HG03045 (cell line): ENCODE measurements around the gene PCSK9.
"Not testable (repeated sequence)": the region's sequence is repeated elsewhere in the genome, so short reads cannot be mapped to it uniquely, and the experiment has no call there.

Experiments
- ATAC-seq: cut with Tn5 transposase; IDR thresholded peaks from one replicate; pipeline ENCODE4 v1.9.1; 2021; ENCODE audit warnings: mild to moderate bottlenecking, moderate library complexity; ENCODE audit not compliant: unreplicated experiment

Gene PCSK9

DNA sequence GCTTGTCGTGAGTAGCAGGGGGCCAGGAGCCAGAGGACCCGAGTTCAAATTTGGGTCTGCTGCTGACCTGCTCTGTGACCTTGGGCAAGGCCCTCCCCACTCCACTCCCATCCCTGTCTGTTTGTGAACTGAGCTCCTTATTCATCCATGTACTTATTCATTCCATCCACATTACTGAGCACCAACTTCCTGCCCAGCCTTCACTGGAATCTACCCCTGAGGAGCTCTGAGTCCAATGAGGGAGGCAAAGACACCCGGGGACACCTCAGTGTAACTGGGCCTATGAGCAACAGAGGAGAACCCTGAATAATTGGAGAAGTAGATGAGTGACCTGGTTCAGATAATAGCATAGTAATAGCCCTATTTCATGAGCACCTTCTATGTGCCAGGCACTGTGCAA lies 31.7 kb upstream of the PCSK9 start:
- no peak for ATAC-seq

DNA sequence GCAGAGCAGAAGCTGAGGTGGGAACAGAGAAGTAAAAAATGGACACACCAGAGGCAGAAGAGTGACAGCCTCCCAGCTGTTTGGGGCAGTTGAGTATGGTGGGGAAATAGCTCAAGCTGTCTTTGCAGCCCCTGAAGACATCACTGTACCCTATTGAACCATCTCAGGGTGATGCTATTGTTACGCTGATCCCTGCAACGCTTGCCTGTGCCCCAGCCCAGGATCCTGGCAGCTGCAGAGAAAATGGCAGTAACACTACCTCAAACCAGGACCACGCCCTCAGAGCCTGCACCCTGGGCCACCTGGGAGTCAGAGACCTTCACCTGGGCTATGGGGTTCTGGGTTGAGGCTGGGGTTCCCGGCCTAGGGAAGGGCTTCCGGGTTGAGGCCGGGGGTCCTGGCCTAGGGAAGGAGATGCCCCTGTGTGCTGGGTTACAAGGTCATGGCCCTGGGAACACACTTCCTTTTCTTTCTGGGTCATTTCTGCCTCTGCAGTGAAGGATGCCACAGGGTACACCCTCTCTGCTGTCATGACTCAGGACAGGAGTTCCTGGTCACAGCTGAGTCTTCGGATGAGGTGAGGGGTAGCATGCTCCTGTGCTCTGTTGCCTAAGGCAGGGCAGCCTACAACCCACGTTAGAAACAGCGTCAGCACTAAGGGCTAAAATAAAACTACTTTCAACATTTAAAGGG lies 29.0 kb upstream of the PCSK9 start:
- ATAC-seq, result no peak

GRCh38 chr1:55010887-55011217 lies 28.5 kb upstream of the PCSK9 start:
- no peak for ATAC-seq

- no peak for ATAC-seq
Observed at GRCh38 chr1:55012661-55013060, 26.7 kb upstream of the PCSK9 start.

DNA sequence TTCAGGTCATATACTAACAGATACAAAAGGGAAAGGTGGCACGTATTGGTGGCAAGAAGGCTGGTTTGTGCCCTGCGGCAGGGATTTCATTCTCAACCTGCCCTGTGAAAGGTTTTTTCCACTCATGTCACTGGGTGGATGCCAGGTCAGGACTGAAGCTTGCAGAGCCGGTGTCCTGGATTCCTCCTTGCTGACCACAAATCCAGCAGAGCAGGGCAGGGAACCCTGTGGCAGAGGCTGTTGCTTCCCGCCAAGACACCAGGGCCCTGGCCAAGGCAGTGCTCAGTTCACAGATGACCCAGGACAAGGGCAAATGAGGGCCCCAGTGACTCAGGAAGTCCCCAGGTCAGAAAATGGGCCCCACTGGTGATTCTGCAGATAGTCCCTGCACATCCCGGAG lies 24.2 kb upstream of the PCSK9 start:
- no peak for ATAC-seq

GRCh38 chr1:55015731-55016620 lies 23.4 kb upstream of the PCSK9 start:
- no peak for ATAC-seq

DNA sequence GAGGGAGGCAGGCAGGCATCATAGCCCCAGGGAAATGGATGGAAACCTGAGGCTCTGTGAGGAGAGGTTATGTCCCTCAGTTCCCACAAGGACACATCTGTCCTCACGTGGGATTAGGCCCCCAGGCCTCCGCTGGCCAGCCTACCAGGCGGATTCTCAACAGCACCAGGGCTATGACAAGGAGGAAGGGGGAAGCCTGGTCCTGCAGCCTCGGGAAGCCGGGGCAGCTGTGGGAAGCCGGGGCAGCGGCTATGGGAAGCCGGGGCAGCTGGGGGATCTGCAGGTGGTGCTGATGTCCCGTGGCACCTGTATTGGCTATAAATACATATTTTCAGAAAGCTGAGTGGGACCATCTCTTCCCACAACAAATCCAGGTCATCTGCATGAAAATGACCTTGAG lies 21.0 kb upstream of the PCSK9 start:
- no peak for ATAC-seq

DNA sequence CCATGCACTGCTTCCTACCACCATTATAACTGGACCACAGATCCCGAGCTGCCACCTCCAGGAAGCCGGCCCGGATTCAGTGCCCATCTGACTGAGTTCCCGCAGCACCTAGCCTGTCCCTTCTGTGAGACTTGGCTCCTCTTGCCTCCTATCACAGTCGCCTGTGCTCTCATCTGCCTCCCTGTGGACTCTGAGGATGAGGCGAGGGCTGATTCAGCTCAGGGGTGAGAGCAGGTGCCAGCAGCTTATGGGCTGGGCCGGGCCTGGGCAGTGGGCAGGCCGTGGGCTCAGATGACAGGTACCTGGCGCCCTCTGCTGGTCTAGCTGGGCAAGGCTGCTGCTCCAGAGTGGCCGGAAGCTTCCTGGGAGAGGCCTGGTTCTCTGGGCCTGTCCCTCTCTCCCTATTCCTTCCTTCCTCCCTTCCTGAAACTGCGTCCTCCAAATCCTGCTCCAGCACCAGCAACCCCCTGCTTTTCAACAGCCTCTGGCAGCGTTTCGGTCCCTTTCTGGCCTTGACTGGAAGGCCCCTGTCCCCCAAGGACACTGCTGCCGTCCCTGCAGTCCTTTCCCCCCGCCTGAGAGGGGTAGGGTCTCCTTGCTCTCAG lies 17.3 kb upstream of the PCSK9 start:
- peak; percentile 74 for ATAC-seq

DNA sequence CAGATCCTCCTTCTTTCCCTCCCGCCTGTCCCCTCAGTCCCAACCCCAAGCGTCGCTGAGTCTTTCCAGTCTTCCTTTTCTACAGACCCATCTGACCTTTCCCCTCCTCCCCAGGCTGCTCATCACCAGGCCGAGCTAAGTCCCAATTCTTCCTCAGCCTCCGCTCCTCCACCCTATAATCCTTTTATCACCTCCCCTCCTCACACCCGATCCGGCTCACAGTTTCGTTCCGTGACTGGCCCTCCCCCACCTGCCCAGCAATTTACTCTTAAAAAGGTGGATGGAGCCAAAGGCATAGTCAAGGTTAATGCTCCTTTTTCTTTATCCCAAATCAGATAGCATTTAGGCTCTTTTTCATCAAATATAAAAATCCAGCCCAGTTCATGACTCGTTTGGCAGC lies 15.2 kb upstream of the PCSK9 start:
- ATAC-seq, result not testable (repeated sequence)

GRCh38 chr1:55026682-55027081 lies 12.7 kb upstream of the PCSK9 start:
- not testable (repeated sequence) for ATAC-seq

GRCh38 chr1:55031098-55031497 lies 8.2 kb upstream of the PCSK9 start:
- not testable (repeated sequence) for ATAC-seq

DNA sequence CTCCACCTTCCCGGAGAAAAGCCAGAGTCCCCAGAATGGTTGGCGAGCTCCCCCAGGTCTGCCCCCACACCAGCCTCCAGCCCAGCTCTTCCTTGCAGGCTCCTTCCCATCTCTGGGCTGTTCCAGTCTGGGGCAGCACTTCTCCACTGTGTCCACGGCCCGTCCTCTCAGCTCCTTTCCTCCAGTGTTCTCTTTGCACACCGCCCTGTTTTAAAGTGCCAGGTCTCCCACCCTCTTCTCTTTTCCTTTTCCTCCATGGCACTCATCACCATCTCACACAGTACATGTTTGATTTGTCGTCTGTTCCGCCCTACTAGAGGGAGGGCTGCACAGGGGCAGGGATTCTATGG lies 6.1 kb upstream of the PCSK9 start:
- ATAC-seq, result no peak

DNA sequence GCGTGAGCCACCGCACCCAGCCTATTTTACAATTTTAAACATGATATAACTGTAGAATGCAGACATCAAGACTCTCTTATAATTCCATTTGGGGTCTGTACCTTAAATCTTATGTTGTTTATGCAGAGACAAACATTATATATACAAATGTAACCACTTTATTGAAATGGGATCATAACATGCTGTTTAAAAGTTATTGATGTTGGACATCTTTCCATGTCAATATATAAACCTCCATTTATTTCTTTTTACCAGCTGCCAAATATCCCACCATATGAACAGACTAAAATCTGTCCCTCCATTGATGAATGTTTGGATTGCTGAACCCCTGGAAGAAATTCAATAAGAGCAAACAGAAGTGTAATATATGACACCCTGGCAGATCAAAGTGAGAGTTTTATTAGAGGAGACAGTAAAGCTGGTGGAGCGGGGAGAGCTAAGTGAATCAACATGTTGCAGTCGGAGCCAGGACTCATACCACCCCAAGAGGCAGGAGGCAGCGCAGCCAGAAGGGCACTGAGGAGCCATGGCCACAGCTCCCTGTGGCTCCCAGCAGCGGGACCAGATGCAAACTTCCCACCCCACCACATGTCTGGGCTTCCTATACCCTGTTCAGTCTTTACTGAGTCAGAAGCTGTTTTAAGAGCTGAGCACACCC lies 4.7 kb upstream of the PCSK9 start:
- no peak for ATAC-seq

GRCh38 chr1:55035904-55036303 lies 3.4 kb upstream of the PCSK9 start:
- ATAC-seq, result no peak

DNA sequence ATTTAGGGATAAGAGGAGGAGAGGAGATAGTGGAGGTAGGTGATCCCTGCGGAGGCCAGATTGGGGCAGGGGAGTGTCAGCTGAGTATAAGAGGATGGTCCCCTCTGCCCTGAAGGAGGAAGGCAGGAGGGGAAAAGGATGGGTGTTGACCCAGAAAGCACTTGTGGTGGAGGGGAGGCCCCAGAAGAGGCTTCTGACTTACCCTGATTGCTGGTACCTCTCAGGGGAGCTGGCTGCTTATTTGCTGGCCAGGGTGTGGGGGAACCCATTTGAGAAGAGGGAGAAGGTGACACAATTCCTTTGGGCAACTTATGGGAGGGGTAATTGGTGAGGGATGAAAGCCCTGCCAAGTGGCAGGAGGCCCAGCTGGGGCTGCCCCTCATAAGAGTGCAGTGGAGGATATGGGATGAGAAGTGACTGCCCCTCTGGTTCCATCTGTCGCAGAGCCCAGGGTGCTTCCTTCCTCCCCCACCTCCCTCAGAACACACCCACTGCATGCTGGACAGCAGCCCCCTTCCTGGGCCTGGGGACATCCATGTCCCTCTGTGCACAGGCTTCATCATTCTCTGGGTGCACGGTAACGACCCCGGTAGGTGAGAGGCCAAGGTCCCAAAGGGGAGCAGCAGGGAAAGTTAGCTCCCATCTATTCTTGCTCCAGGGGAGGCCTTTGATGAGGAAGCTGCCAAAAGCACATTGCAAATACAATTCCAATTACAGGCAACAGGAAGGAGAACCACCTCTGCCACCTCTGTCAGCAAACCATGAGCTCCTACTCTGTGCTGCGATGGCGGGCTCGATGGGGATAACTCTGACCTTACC lies 1.4 kb upstream of the PCSK9 start:
- ATAC-seq, result no peak

DNA sequence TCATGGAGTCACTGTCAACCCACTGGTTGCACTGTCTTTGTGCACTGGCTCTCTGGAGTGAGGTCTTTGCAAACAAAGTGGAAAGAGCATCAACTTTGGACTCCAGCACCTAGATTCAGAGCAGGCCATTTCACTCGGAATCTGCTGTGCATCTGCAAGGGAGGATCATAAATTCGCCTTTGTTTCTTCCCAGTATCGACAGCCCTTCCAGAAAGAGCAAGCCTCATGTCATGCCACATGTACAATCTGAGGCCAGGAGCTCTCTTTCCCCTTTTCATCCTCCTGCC lies 853 bp upstream of the PCSK9 start:
- ATAC-seq, result no peak

GRCh38 chr1:55038974-55039341 lies 390 bp upstream of the PCSK9 start:
- no peak for ATAC-seq

DNA sequence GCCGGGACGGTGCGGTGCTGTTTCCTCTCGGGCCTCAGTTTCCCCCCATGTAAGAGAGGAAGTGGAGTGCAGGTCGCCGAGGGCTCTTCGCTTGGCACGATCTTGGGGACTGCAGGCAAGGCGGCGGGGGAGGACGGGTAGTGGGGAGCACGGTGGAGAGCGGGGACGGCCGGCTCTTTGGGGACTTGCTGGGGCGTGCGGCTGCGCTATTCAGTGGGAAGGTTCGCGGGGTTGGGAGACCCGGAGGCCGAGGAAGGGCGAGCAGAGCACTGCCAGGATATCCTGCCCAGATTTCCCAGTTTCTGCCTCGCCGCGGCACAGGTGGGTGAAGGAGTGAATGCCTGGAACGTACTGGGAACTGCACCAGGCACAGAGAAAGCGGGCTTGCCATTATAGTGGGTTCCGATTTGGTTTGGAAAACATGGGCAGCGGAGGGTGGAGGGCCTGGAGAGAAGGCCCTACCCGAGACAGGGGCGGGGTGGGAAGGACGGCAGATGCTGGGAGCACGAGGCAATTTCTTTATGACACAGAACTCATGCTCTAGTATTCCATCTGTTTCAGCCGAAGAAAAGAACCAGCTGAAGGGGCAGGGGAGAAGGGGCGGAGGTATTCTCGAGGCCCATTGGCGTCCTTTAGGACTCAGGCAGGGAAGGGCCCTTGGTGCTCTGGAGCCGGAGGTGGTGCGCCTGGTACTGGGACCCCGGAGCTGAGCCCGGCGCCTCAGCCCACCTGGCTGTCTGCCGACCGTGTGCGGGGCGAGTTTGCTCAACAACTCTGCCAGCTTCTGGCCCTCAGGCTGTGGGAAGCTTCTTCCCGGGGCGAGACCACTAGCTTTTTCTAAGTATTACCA lies 960 bp downstream of the PCSK9 start:
- no peak for ATAC-seq

DNA sequence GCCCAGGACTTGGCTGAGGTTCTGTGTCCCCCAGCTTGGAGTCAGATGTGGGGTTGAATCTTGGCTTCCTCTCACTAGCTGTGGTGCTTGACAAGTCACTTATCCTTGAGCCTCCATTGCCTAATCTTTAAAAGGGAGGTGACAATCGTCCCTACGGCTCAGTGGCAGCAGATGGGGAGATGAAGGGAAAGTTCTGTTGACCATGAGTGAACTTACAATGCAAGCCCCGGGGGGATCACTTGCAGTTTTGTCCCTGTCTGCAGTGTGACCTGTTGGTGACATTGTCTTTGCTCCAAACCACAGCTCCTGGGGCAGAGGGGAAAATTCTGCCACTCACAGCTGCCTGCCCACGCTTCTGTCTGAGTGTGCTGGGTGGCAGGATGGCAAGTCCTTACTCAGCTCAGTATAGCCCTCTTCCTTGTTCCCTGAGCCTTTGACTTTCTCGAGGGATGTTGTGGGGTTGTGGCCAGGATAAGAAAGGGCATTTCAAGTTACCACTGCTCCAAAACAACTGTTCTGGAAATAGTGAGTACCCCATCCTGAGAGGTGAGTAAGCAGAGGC lies 1.7 kb downstream of the PCSK9 start:
- no peak for ATAC-seq

DNA sequence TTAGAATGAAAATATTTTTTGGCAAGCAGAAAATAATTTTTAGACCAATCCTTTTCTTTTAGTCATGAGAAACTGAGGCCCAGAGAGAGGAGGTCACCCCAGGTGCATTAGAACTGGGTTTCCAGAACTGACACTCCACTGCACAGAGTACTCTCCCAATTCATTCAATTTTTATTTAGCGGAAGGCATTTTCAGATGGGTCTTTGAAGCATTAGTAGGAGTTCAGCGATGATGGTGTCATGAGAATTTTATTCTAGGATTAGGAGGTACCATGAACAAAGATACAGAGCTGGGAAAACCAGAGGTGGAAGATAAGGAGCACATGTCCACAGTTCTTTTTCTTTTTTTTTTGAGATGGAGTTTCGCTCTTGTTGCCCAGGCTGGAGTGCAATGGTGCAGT lies 2.3 kb downstream of the PCSK9 start:
- no peak for ATAC-seq
